Gastroesophageal sphincter (tissue), 4 donors: ENCODE results near the gene SLAMF1. TPM values are rescaled to one million over a fixed set of nuclear protein-coding genes. Genes with fewer than 3 reads are reported as not detected.
"Not testable (repeated sequence)": the region's sequence is repeated elsewhere in the genome, so short reads cannot be mapped to it uniquely, and the experiment has no call there.

Source experiments
- ATAC-seq: fragments of 150-250 bp; one replicate; pipeline ENCODE4 v1.9.1; 2016; ENCODE audit warnings: mild to moderate bottlenecking, moderate library complexity
- H3K27ac ChIP-seq, 4 donors: fragments of 200-600 bp; sonication (generic) in 3 of 4; 1 replicate in 3 of 4; 2 replicates in 1 of 4; pipeline ENCODE4 v1.5.1; 2016 to 2019
- H3K27me3 ChIP-seq: fragments of 200-600 bp; sonication (generic); one replicate; pipeline ENCODE4 v1.5.1; 2019
- H3K36me3 ChIP-seq, 2 donors: fragments of 200-600 bp; sonication (generic); one replicate each; pipeline ENCODE4 v1.5.1; 2019; ENCODE audit warnings: control low read depth in 1 of 2
- H3K4me1 ChIP-seq, 3 donors: fragments of 200-600 bp; sonication (generic); 1 replicate in 2 of 3; 2 replicates in 1 of 3; pipeline ENCODE4 v1.5.1; 2016 to 2019; ENCODE audit warnings: control low read depth in 2 of 3
- H3K4me3 ChIP-seq, 2 donors: fragments of 200-600 bp; sonication (generic); one replicate each; pipeline ENCODE4 v1.5.1; 2019; ENCODE audit warnings: mild to moderate bottlenecking in 1 of 2, moderate library complexity in 1 of 2
- H3K9me3 ChIP-seq, 3 donors: fragments of 200-600 bp; sonication (generic); one replicate each; pipeline ENCODE4 v1.5.1; 2017 to 2019; ENCODE audit warnings: control low read depth in 2 of 3
- EP300 ChIP-seq: sonication (generic); formaldehyde crosslinking; IDR thresholded peaks from one replicate; pipeline ENCODE4 v1.6.1; 2017; ENCODE audit warnings: antibody characterized with exemption, mild to moderate bottlenecking
- POLR2A ChIP-seq, 2 donors: fragments of 450-650 bp; IDR thresholded peaks; one replicate each; pipeline ENCODE4 v1.6.1; 2017; ENCODE audit warnings: antibody characterized with exemption in 2 of 2, mild to moderate bottlenecking in 2 of 2, moderate library complexity in 1 of 2
- POLR2AphosphoS5 ChIP-seq: sonication (generic); formaldehyde crosslinking; IDR thresholded peaks from one replicate; pipeline ENCODE4 v1.6.1; 2017; ENCODE audit warnings: antibody characterized with exemption
- WGBS, 2 donors: methylation state at CpG; one replicate each; pipeline ENCODE4 v1.1.5; 2018; ENCODE audit warnings: low coverage in 1 of 2; 5-methylcytosine and 5-hydroxymethylcytosine counted together
- total RNA-seq, 4 donors: library from RNA; depleted of rRNA; stranded (reverse); fragments of >200 nt; gene quantifications; one replicate each; pipeline ENCODE4 v1.1.0, GENCODE V29; 2016
- TF ChIP-seq, protein P1 (sequence below), 4 experiments: fragments of 200-600 bp in 2 of 4; fragments of 450-650 bp in 2 of 4; sonication (generic) in 1 of 4; IDR thresholded peaks; one replicate each; pipeline ENCODE4 v1.5.1; 2017 to 2019; ENCODE audit warnings: antibody characterized with exemption in 4 of 4, mild to moderate bottlenecking in 2 of 4, moderate library complexity in 2 of 4

Gene SLAMF1
- total RNA-seq, 4 donors from 2014 or later: 0.12 to 2.8 (median 1.2) TPM; not detected in 1

GRCh38 chr1:160597705-160598104, 49.1 kb downstream of the SLAMF1 start:
- Histone ChIP-seq H3K27ac (no peak overlapping the region), H3K4me3 (no peak overlapping the region), H3K27me3 (no peaks in the 10 kb centered on the region), H3K9me3 (peaks cover 0 to 45% (median 0%) of the 10 kb centered on the region in 3 donors), H3K4me1 (no peaks in the 10 kb centered on the region), H3K36me3 (no peaks in the 10 kb centered on the region)
- ATAC-seq: no peak
- WGBS, 2 donors: 53% methylated on average over 2 of the region's 2 CpGs; no CpG with 5 or more reads in 1 of the 2 donors
- TF ChIP-seq, protein P1, sequence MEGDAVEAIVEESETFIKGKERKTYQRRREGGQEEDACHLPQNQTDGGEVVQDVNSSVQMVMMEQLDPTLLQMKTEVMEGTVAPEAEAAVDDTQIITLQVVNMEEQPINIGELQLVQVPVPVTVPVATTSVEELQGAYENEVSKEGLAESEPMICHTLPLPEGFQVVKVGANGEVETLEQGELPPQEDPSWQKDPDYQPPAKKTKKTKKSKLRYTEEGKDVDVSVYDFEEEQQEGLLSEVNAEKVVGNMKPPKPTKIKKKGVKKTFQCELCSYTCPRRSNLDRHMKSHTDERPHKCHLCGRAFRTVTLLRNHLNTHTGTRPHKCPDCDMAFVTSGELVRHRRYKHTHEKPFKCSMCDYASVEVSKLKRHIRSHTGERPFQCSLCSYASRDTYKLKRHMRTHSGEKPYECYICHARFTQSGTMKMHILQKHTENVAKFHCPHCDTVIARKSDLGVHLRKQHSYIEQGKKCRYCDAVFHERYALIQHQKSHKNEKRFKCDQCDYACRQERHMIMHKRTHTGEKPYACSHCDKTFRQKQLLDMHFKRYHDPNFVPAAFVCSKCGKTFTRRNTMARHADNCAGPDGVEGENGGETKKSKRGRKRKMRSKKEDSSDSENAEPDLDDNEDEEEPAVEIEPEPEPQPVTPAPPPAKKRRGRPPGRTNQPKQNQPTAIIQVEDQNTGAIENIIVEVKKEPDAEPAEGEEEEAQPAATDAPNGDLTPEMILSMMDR (IDR thresholded peaks at IDR 0.05): no peak
- TF ChIP-seq EP300 (no peak), POLR2A (IDR thresholded peaks at IDR 0.05) (no peak), POLR2AphosphoS5 (no peak)

DNA sequence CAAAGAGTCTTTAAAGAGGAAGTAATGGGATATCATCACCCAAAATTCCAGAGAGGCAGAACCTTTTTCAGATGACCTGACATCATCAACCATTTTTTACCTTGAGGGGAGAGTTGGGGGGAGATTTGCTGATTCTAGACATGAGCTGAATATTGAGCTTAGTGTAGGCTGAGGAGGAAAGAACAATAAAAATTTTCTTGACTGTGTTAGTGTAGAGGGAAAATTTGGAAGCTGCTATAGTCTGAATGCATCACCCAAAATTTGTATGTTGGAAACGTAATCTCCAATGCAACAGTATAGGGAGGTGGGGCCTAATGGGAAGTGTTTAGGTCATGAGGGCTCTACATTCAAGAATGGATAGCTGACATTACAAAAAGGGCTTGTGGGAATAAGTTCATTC, 49.8 kb downstream of the SLAMF1 start:
- Histone ChIP-seq H3K27me3 (no peaks in the 10 kb centered on the region), H3K9me3 (peaks cover 0 to 45% (median 0%) of the 10 kb centered on the region in 3 donors), H3K27ac (no peak overlapping the region), H3K4me3 (no peak overlapping the region), H3K4me1 (no peaks in the 10 kb centered on the region), H3K36me3 (no peaks in the 10 kb centered on the region)
- WGBS, 2 donors: 88 to 100% methylated on average over 1 of the region's 1 CpG
- no peak for TF ChIP-seq EP300
- TF ChIP-seq, protein P1 (IDR thresholded peaks at IDR 0.05): no peak
- TF ChIP-seq POLR2A (IDR thresholded peaks at IDR 0.05): no peak
- no peak for TF ChIP-seq POLR2AphosphoS5
- ATAC-seq: no peak

- H3K36me3 ChIP-seq: no peaks in the 10 kb centered on the region
- no peak for ATAC-seq
- peaks cover 0 to 19% (median 0%) of the 10 kb centered on the region in 3 donors for H3K9me3 ChIP-seq
- H3K27me3 ChIP-seq: no peaks in the 10 kb centered on the region
- H3K27ac ChIP-seq: no peak overlapping the region
- H3K4me3 ChIP-seq: no peak overlapping the region
- WGBS, 2 donors: 90 to 100% methylated on average over 1 of the region's 1 CpG
- no peaks in the 10 kb centered on the region for H3K4me1 ChIP-seq
- TF ChIP-seq POLR2A (IDR thresholded peaks at IDR 0.05) (no peak), POLR2AphosphoS5 (no peak), EP300 (no peak)
- TF ChIP-seq, protein P1 (IDR thresholded peaks at IDR 0.05): no peak
These were observed 56.4 kb downstream of the SLAMF1 start for GRCh38 chr1:160590488-160590887.

GRCh38 chr1:160588468-160588867, 58.4 kb downstream of the SLAMF1 start:
- no peak for TF ChIP-seq POLR2A (IDR thresholded peaks at IDR 0.05)
- no peak for TF ChIP-seq EP300
- TF ChIP-seq, protein P1 (IDR thresholded peaks at IDR 0.05): no peak
- TF ChIP-seq POLR2AphosphoS5: no peak
- 32 to 62% methylated on average over 2 of the region's 6 CpGs for WGBS, 2 donors
- no peak for ATAC-seq
- H3K36me3 ChIP-seq: no peaks in the 10 kb centered on the region
- no peak overlapping the region for H3K27ac ChIP-seq
- H3K27me3 ChIP-seq: no peaks in the 10 kb centered on the region
- H3K4me3 ChIP-seq: no peak overlapping the region
- H3K4me1 ChIP-seq: no peaks in the 10 kb centered on the region
- peaks cover 0 to 23% (median 0%) of the 10 kb centered on the region in 3 donors for H3K9me3 ChIP-seq

- 63 to 89% methylated on average over 1 of the region's 1 CpG for WGBS, 2 donors
- no peak overlapping the region for H3K4me3 ChIP-seq
These were observed 62.1 kb downstream of the SLAMF1 start for GRCh38 chr1:160584784-160585183.

GRCh38 chr1:160582976-160583375, 63.9 kb downstream of the SLAMF1 start:
- not testable (repeated sequence) for H3K4me1 ChIP-seq, H3K27me3 ChIP-seq, ATAC-seq, H3K36me3 ChIP-seq, H3K27ac ChIP-seq, H3K4me3 ChIP-seq
- peaks cover 0 to 15% (median 0%) of the 10 kb centered on the region in 3 donors for H3K9me3 ChIP-seq
- WGBS, 2 donors: 86 to 95% methylated on average over 2 of the region's 2 CpGs

More at GRCh38 chr1:160584784-160585183, 62.1 kb downstream of the SLAMF1 start:
- H3K27ac ChIP-seq: no peak overlapping the region
- no peaks in the 10 kb centered on the region for H3K4me1 ChIP-seq
- TF ChIP-seq POLR2A (IDR thresholded peaks at IDR 0.05) (no peak), POLR2AphosphoS5 (no peak), EP300 (no peak)
- TF ChIP-seq, protein P1 (IDR thresholded peaks at IDR 0.05): no peak
- no peaks in the 10 kb centered on the region for H3K36me3 ChIP-seq
- peaks cover 0 to 15% (median 0%) of the 10 kb centered on the region in 3 donors for H3K9me3 ChIP-seq
- H3K27me3 ChIP-seq: no peaks in the 10 kb centered on the region
- ATAC-seq: no peak
